GM12872 (cell line): Measurements from ENCODE around the gene GNG2.

ENCODE experiments used
- CTCF ChIP-seq: IDR thresholded peaks from 3 replicates; pipeline ENCODE4 v1.5.1; 2011; ENCODE audit warnings: low read depth, mild to moderate bottlenecking, low read length, moderate library complexity; ENCODE audit not compliant: insufficient read depth

Gene GNG2

GRCh38 chr14:52005625-52006024, 145.2 kb downstream of the GNG2 start:
- TF ChIP-seq CTCF = no peak

- no peak for TF ChIP-seq CTCF
Observed at GRCh38 chr14:52006361-52006760, 145.9 kb downstream of the GNG2 start.

GRCh38 chr14:52007211-52007610, 146.8 kb downstream of the GNG2 start:
- TF ChIP-seq CTCF = no peak

- no peak for TF ChIP-seq CTCF
Observed at GRCh38 chr14:52007637-52008036, 147.2 kb downstream of the GNG2 start.

GRCh38 chr14:52008136-52008535, 147.7 kb downstream of the GNG2 start:
- no peak for TF ChIP-seq CTCF

- no peak for TF ChIP-seq CTCF
Observed at GRCh38 chr14:52010173-52010693, 149.8 kb downstream of the GNG2 start.

- TF ChIP-seq CTCF = no peak
Observed at GRCh38 chr14:52011523-52011922, 151.1 kb downstream of the GNG2 start.
